ENCODE measurements around the gene MRAP.

GRCh38 chr21:32321480-32321879 lies 22.8 kb downstream of the MRAP start:
- no peak for TF ChIP-seq CTCF (IDR thresholded peaks at IDR 0.05)
- TF ChIP-seq EZH2 (IDR thresholded peaks at IDR 0.05; ENCODE audit: borderline replicate concordance, insufficient read depth, low read depth, low read length, poor library complexity, severe bottlenecking) = no peak

Measured in B cell (primary cell).